GM19463 (cell line): ENCODE measurements around the gene KRTCAP2.

Experiments
- ATAC-seq: cut with Tn5 transposase; IDR thresholded peaks from one replicate; pipeline ENCODE4 v1.9.1; 2021; ENCODE audit warnings: mild to moderate bottlenecking, moderate library complexity; ENCODE audit not compliant: unreplicated experiment

Gene KRTCAP2

GRCh38 chr1:155184835-155185782, 12.0 kb upstream of the KRTCAP2 start:
- ATAC-seq, result peak; percentile 94

GRCh38 chr1:155184351-155184811, 11.3 kb upstream of the KRTCAP2 start:
- ATAC-seq, result no peak

GRCh38 chr1:155183775-155184221, 10.7 kb upstream of the KRTCAP2 start:
- no peak for ATAC-seq

- ATAC-seq, result no peak
Measured at GRCh38 chr1:155182052-155182550, 9.0 kb upstream of the KRTCAP2 start.

GRCh38 chr1:155181371-155182051, 8.4 kb upstream of the KRTCAP2 start:
- no peak for ATAC-seq

GRCh38 chr1:155179112-155180031, 6.3 kb upstream of the KRTCAP2 start:
- no peak for ATAC-seq

GRCh38 chr1:155178441-155179111, 5.5 kb upstream of the KRTCAP2 start:
- no peak for ATAC-seq

GRCh38 chr1:155177918-155178281, 4.8 kb upstream of the KRTCAP2 start:
- ATAC-seq, result no peak

GRCh38 chr1:155177192-155177917, 4.3 kb upstream of the KRTCAP2 start:
- no peak for ATAC-seq

GRCh38 chr1:155176544-155177071, 3.5 kb upstream of the KRTCAP2 start:
- no peak for ATAC-seq

- ATAC-seq, result no peak
Measured at GRCh38 chr1:155175927-155176371, 2.8 kb upstream of the KRTCAP2 start.

- ATAC-seq, result no peak
Measured at GRCh38 chr1:155175281-155175926, 2.3 kb upstream of the KRTCAP2 start.

- no peak for ATAC-seq
Measured at GRCh38 chr1:155174324-155175280, 1.5 kb upstream of the KRTCAP2 start.

GRCh38 chr1:155173478-155174323, 597 bp upstream of the KRTCAP2 start, which contains the start of gene TRIM46:
Gene TRIM46 (plus strand): TSS chr1:155173849. CDS start chr1:155173967, 118 bp downstream.
- ATAC-seq, result no peak

- ATAC-seq, result peak; percentile 19
Measured at GRCh38 chr1:155171836-155172731, 1.0 kb downstream of the KRTCAP2 start.
